PFSK-1 (cell line): ENCODE measurements around the gene ANK2.

Experiments
- FOXP2 ChIP-seq: optimal IDR thresholded peaks from 2 replicates; pipeline ENCODE3; 2011; ENCODE audit warnings: borderline replicate concordance, control low read depth, inconsistent platforms; ENCODE audit not compliant: insufficient read depth; ENCODE audit errors: extremely low read length, extremely low read depth
- POLR2AphosphoS5 ChIP-seq: IDR thresholded peaks from 2 replicates; pipeline ENCODE4 v1.6.1; 2012; ENCODE audit warnings: low read depth, mild to moderate bottlenecking, control low read depth, low read length, moderate library complexity
- SIN3A ChIP-seq: IDR thresholded peaks from 2 replicates; pipeline ENCODE4 v1.6.1; 2012; ENCODE audit warnings: mild to moderate bottlenecking, low read length, moderate library complexity, borderline replicate concordance; ENCODE audit not compliant: insufficient read depth
- TAF1 ChIP-seq: IDR thresholded peaks from 2 replicates; pipeline ENCODE4 v1.6.1; 2012; ENCODE audit warnings: low read length, control low read depth, borderline replicate concordance; ENCODE audit not compliant: insufficient read depth
- TF ChIP-seq, protein P1 (sequence below), 2 experiments: IDR thresholded peaks; 2 replicates each; pipeline versions ENCODE4 v1.6.1 to v1.8.0; 2011 to 2012; ENCODE audit warnings: low read depth in 2 of 2, low read length in 2 of 2, control low read depth in 1 of 2, inconsistent platforms in 1 of 2, mild to moderate bottlenecking in 1 of 2, moderate library complexity in 1 of 2; ENCODE audit not compliant: insufficient read depth in 1 of 2

- no peak for TF ChIP-seq TAF1
- TF ChIP-seq, protein P1, sequence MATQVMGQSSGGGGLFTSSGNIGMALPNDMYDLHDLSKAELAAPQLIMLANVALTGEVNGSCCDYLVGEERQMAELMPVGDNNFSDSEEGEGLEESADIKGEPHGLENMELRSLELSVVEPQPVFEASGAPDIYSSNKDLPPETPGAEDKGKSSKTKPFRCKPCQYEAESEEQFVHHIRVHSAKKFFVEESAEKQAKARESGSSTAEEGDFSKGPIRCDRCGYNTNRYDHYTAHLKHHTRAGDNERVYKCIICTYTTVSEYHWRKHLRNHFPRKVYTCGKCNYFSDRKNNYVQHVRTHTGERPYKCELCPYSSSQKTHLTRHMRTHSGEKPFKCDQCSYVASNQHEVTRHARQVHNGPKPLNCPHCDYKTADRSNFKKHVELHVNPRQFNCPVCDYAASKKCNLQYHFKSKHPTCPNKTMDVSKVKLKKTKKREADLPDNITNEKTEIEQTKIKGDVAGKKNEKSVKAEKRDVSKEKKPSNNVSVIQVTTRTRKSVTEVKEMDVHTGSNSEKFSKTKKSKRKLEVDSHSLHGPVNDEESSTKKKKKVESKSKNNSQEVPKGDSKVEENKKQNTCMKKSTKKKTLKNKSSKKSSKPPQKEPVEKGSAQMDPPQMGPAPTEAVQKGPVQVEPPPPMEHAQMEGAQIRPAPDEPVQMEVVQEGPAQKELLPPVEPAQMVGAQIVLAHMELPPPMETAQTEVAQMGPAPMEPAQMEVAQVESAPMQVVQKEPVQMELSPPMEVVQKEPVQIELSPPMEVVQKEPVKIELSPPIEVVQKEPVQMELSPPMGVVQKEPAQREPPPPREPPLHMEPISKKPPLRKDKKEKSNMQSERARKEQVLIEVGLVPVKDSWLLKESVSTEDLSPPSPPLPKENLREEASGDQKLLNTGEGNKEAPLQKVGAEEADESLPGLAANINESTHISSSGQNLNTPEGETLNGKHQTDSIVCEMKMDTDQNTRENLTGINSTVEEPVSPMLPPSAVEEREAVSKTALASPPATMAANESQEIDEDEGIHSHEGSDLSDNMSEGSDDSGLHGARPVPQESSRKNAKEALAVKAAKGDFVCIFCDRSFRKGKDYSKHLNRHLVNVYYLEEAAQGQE (IDR thresholded peaks at IDR 0.05; ENCODE audit: insufficient read depth in 1 of 2, low read depth in 2 of 2, low read length in 2 of 2), result no peak
- no peak for TF ChIP-seq POLR2AphosphoS5
- TF ChIP-seq SIN3A, result no peak
- TF ChIP-seq FOXP2, result no peak
Observed at GRCh38 chr4:113052379-113052951, 3.0 kb downstream of the ANK2 start.
